ENCODE data around the gene GAPT.
A peak's percentile ranks its signal among the peaks of the same experiment; 100 is the strongest.

Gene GAPT

GRCh38 chr5:58477760-58478376, 13.4 kb upstream of the GAPT start:
- no peak for DNase-seq (ENCODE audit: extremely low spot score)
- POLR2A ChIA-PET: no interaction called here
- TF ChIP-seq TARDBP (IDR thresholded peaks at IDR 0.05): no peak
- no peak for TF ChIP-seq SP1 (IDR thresholded peaks at IDR 0.05)
- TF ChIP-seq ARNT (IDR thresholded peaks at IDR 0.05): no peak
- CTCF ChIA-PET: no interaction called here

GRCh38 chr5:58481066-58481676, 10.1 kb upstream of the GAPT start:
- POLR2A ChIA-PET: no interaction called here

DNA sequence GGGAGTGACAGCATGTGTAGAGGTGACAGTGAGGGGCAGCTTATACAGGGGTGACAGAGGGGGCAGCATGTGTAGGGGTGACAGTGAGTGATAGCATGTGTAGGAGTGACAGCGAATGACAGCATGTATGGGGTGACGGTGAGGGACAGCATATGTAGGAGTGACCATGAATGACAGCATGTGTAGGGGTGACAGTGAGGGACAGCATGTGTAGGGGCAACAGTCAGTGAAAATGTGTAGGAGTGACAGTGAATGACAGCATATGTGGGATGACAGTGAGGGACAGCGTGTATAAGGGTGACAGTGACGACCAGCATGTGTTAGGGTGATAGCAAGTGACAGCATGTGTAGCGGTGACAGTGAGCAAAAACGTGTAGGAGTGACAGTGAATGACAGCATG, 9.4 kb upstream of the GAPT start:
- no peak for DNase-seq (ENCODE audit: extremely low spot score)
- CTCF ChIA-PET: no interaction called here
- POLR2A ChIA-PET: no interaction called here
- TF ChIP-seq ARNT (IDR thresholded peaks at IDR 0.05): no peak
- TF ChIP-seq SP1 (IDR thresholded peaks at IDR 0.05): no peak
- no peak for TF ChIP-seq ZNF384 (IDR thresholded peaks at IDR 0.05)
- no peak for TF ChIP-seq LEF1 (IDR thresholded peaks at IDR 0.05; ENCODE audit: borderline replicate concordance)

More at GRCh38 chr5:58481066-58481676, 10.1 kb upstream of the GAPT start:
- CTCF ChIA-PET: no interaction called here
- TF ChIP-seq L3MBTL2 (conservative IDR thresholded peaks at IDR 0.05) (no peak), ARNT (IDR thresholded peaks at IDR 0.05) (no peak), NFRKB (IDR thresholded peaks at IDR 0.05) (no peak), TARDBP (IDR thresholded peaks at IDR 0.05) (no peak)
- no peak for DNase-seq (ENCODE audit: extremely low spot score)

GRCh38 chr5:58482536-58482935, 8.7 kb upstream of the GAPT start:
- ChIA-PET POLR2A (no interaction called here), CTCF (no interaction called here)
- no peak for DNase-seq (ENCODE audit: extremely low spot score)
- TF ChIP-seq TARDBP (IDR thresholded peaks at IDR 0.05): no peak

- ChIA-PET POLR2A (no interaction called here), CTCF (no interaction called here)
- TF ChIP-seq FOXA1 (IDR thresholded peaks at IDR 0.05) (no peak), SUZ12 (IDR thresholded peaks at IDR 0.05) (no peak), LEF1 (IDR thresholded peaks at IDR 0.05; ENCODE audit: borderline replicate concordance) (no peak), SP1 (IDR thresholded peaks at IDR 0.05) (no peak), TARDBP (IDR thresholded peaks at IDR 0.05) (no peak), ELF4 (IDR thresholded peaks at IDR 0.05) (no peak), FOXM1 (IDR thresholded peaks at IDR 0.05; ENCODE audit: borderline replicate concordance) (no peak), L3MBTL2 (conservative IDR thresholded peaks at IDR 0.05) (no peak), NFRKB (IDR thresholded peaks at IDR 0.05) (no peak), CTBP1 (IDR thresholded peaks at IDR 0.05; ENCODE audit: borderline replicate concordance) (no peak)
- DNase-seq (ENCODE audit: extremely low spot score): no peak
Measured at GRCh38 chr5:58484505-58484904, 6.7 kb upstream of the GAPT start.

GRCh38 chr5:58486290-58486689, 4.9 kb upstream of the GAPT start:
- POLR2A ChIA-PET: no interaction called here
- DNase-seq (ENCODE audit: extremely low spot score): no peak
- TF ChIP-seq ARNT (IDR thresholded peaks at IDR 0.05) (no peak), CTBP1 (IDR thresholded peaks at IDR 0.05; ENCODE audit: borderline replicate concordance) (no peak), SP1 (IDR thresholded peaks at IDR 0.05) (no peak), BHLHE40 (IDR thresholded peaks at IDR 0.05; ENCODE audit: borderline replicate concordance) (no peak), ZNF384 (IDR thresholded peaks at IDR 0.05) (no peak)
- CTCF ChIA-PET: no interaction called here

- DNase-seq (ENCODE audit: extremely low spot score): no peak
- TF ChIP-seq CTBP1 (IDR thresholded peaks at IDR 0.05; ENCODE audit: borderline replicate concordance): no peak
- TF ChIP-seq HDGF (IDR thresholded peaks at IDR 0.05; ENCODE audit: borderline replicate concordance): no peak
- TF ChIP-seq SP1 (IDR thresholded peaks at IDR 0.05): no peak
- TF ChIP-seq FOXK2 (IDR thresholded peaks at IDR 0.05): no peak
- TF ChIP-seq ELF4 (IDR thresholded peaks at IDR 0.05): no peak
- TF ChIP-seq ARNT (IDR thresholded peaks at IDR 0.05): no peak
- TF ChIP-seq BHLHE40 (IDR thresholded peaks at IDR 0.05; ENCODE audit: borderline replicate concordance): no peak
- TF ChIP-seq FOXM1 (IDR thresholded peaks at IDR 0.05; ENCODE audit: borderline replicate concordance): no peak
- no peak for TF ChIP-seq TARDBP (IDR thresholded peaks at IDR 0.05)
- TF ChIP-seq L3MBTL2 (conservative IDR thresholded peaks at IDR 0.05): no peak
- no peak for TF ChIP-seq NFRKB (IDR thresholded peaks at IDR 0.05)
- ChIA-PET CTCF (interaction anchor here (0.8 kb wide), 1 partner anchor 9 kb away, joined by 4 read pairs; no protein-coding TSS in a partner anchor), POLR2A (interaction anchor here (1.0 kb wide), 1 partner anchor 92 kb away, joined by 3 read pairs; the partner anchor contains the start of gene RAB3C)
Measured at GRCh38 chr5:58490402-58491050, 709 bp upstream of the GAPT start.

GRCh38 chr5:58493141-58493540, 1.9 kb downstream of the GAPT start:
- ChIA-PET POLR2A (no interaction called here), CTCF (no interaction called here)
- DNase-seq (ENCODE audit: extremely low spot score): no peak
- no peak for TF ChIP-seq NFRKB (IDR thresholded peaks at IDR 0.05)

DNA sequence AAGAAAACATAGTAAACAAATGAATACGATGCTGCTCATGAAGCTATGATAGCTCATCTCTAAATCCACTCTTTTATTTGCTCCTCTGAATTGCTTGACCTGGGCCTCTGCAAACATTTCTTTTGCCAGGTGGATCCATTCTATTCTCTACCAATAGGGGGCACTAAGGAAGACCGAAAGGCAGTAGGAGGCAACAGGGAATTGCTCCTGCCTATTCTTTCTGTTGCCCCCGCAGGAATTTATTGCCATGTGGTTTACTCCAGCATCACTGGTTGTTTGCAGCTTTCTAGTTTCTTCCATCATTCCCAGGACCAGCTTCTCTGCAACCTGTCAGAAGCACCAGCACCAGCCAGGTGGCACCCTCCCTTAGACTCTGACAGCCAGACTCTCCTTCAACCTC, 5.3 kb downstream of the GAPT start:
- DNase-seq (ENCODE audit: extremely low spot score): peak; percentile 13
- ChIA-PET POLR2A (no interaction called here), CTCF (interaction anchor here (1.1 to 1.2 kb wide), 2 partner anchors 353 to 355 kb away, joined by 4 to 5 read pairs; no protein-coding TSS in a partner anchor)
- no peak for TF ChIP-seq SP1 (IDR thresholded peaks at IDR 0.05)
- TF ChIP-seq BHLHE40 (IDR thresholded peaks at IDR 0.05; ENCODE audit: borderline replicate concordance): no peak
- TF ChIP-seq ZNF384 (IDR thresholded peaks at IDR 0.05): no peak
- no peak for TF ChIP-seq ELF4 (IDR thresholded peaks at IDR 0.05)
- no peak for TF ChIP-seq FOXA1 (IDR thresholded peaks at IDR 0.05)
- no peak for TF ChIP-seq HDGF (IDR thresholded peaks at IDR 0.05; ENCODE audit: borderline replicate concordance)
- no peak for TF ChIP-seq L3MBTL2 (conservative IDR thresholded peaks at IDR 0.05)
- TF ChIP-seq LEF1 (IDR thresholded peaks at IDR 0.05; ENCODE audit: borderline replicate concordance): no peak
- TF ChIP-seq FOXK2 (IDR thresholded peaks at IDR 0.05): no peak
- TF ChIP-seq TARDBP (IDR thresholded peaks at IDR 0.05): no peak
- no peak for TF ChIP-seq ARNT (IDR thresholded peaks at IDR 0.05)
- TF ChIP-seq CTBP1 (IDR thresholded peaks at IDR 0.05; ENCODE audit: borderline replicate concordance): no peak
- no peak for TF ChIP-seq FOXM1 (IDR thresholded peaks at IDR 0.05; ENCODE audit: borderline replicate concordance)
- TF ChIP-seq NFRKB (IDR thresholded peaks at IDR 0.05): no peak
- TF ChIP-seq PKNOX1 (IDR thresholded peaks at IDR 0.05): no peak
- TF ChIP-seq SUZ12 (IDR thresholded peaks at IDR 0.05): no peak
